PC-9 (cell line): ENCODE results near the gene NDUFB4. TPM values are rescaled to one million over a fixed set of nuclear protein-coding genes. Genes with fewer than 3 reads are reported as not detected.

Experiments
- BruUV-seq: library from RNA; stranded (reverse); fragments of 400-500 nt; replicated peaks from 2 replicates; lab custom pipeline; 2021; lab: Mats Ljungman, UMichigan
- CTCF ChIA-PET: fragments of 300-600 bp; sonication (Branson Sonifier 250); formaldehyde crosslinking; loops from one replicate; lab custom pipeline; 2022; ENCODE audit warnings: antibody characterized with exemption; lab: Charles Lee
- POLR2A ChIA-PET: fragments of 300-600 bp; sonication (Branson Sonifier 250); formaldehyde crosslinking; loops from one replicate; lab custom pipeline; 2022; ENCODE audit warnings: antibody characterized with exemption; ENCODE audit not compliant: unreplicated experiment; lab: Charles Lee
- DNase-seq, 2 experiments: peaks; one replicate each; pipeline versions ENCODE4 v3.0.0 to v3.0.0-alpha.2; 2015 to 2022; ENCODE audit warnings: mixed read lengths in 1 of 2
- H2AFZ ChIP-seq: fragments of 200-600 bp; sonication (generic); 2 replicates; pipeline ENCODE4 v1.8.1; 2017; ENCODE audit warnings: antibody characterized with exemption
- H3F3A ChIP-seq: fragments of 200-600 bp; sonication (generic); 2 replicates; pipeline ENCODE4 v1.8.1; 2017; ENCODE audit warnings: antibody characterized with exemption, mild to moderate bottlenecking, low read depth; ENCODE audit not compliant: insufficient read depth
- H3K27ac ChIP-seq: fragments of 200-600 bp; sonication (generic); 2 replicates; pipeline ENCODE4 v1.6.1; 2016; ENCODE audit warnings: mixed run types
- H3K27me3 ChIP-seq: fragments of 200-600 bp; sonication (generic); 2 replicates; pipeline ENCODE4 v1.6.1; 2016; ENCODE audit warnings: low read depth, mixed run types; ENCODE audit not compliant: insufficient read depth
- H3K36me3 ChIP-seq: fragments of 200-600 bp; sonication (generic); 2 replicates; pipeline ENCODE4 v1.6.1; 2016; ENCODE audit warnings: low read depth, mixed run types
- H3K4me1 ChIP-seq: fragments of 200-600 bp; sonication (generic); replicated peaks from 2 replicates; pipeline ENCODE4 v1.6.1; 2016; ENCODE audit warnings: mixed run types; ENCODE audit not compliant: insufficient read depth
- H3K4me2 ChIP-seq: fragments of 200-600 bp; sonication (generic); 2 replicates; pipeline ENCODE4 v1.6.1; 2017; ENCODE audit warnings: mixed run types
- H3K4me3 ChIP-seq: fragments of 200-600 bp; sonication (generic); 2 replicates; pipeline ENCODE4 v1.6.1; 2016; ENCODE audit warnings: mixed run types
- H3K79me2 ChIP-seq: fragments of 200-600 bp; sonication (generic); 2 replicates; pipeline ENCODE4 v1.6.1; 2017; ENCODE audit warnings: low read depth, mixed run types
- H3K9me2 ChIP-seq: fragments of 200-600 bp; sonication (generic); 2 replicates; pipeline ENCODE4 v1.8.1; 2017; ENCODE audit warnings: mild to moderate bottlenecking; ENCODE audit not compliant: insufficient read depth
- H3K9me3 ChIP-seq: fragments of 200-600 bp; sonication (generic); 2 replicates; pipeline ENCODE4 v1.8.1; 2016; ENCODE audit warnings: low read depth; ENCODE audit not compliant: insufficient read depth
- H4K20me1 ChIP-seq: fragments of 200-600 bp; sonication (generic); 2 replicates; pipeline ENCODE4 v1.8.1; 2017; ENCODE audit not compliant: insufficient read depth
- EZH2 ChIP-seq: fragments of 200-600 bp; sonication (generic); IDR thresholded peaks from 2 replicates; pipeline ENCODE4 v1.8.0; 2017; ENCODE audit warnings: antibody characterized with exemption, low read depth
- intact Hi-C: fragments of 100-400 bp; cut with micrococcal nuclease; formaldehyde crosslinking; loops from one replicate; pipeline ENCODE4 v1.10.0; 2022; ENCODE audit not compliant: unreplicated experiment
- total RNA-seq: library from RNA; stranded (reverse); gene quantifications from 2 replicates; pipeline ENCODE4 v1.2.3, GENCODE V29; 2021
- TF ChIP-seq, protein P1 (sequence below): fragments of 200-600 bp; sonication (generic); conservative IDR thresholded peaks from 2 replicates; pipeline ENCODE4 v1.6.1; 2017; ENCODE audit warnings: mixed run types, antibody characterized with exemption, mild to moderate bottlenecking, moderate library complexity

Gene NDUFB4
- total RNA-seq, 1 experiment from 2014 or later = 217 TPM

DNA sequence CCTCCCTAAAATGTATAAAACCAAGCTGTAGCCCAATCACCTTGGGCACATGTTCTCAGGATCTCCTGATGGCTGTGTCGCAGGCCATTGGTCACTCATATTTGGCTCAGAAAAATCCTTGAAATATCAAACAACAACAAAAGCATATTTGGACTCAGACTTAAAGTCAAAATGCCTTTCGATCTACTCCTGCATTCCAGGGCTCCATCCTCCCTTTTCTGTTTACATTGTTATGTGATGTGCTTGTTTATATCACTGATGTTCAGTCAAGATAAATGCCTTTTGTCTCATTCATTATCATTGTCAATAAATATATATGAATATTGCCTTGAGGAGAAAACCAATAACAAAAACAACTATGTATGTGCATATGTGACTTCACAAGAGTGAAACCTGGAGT lies 54.2 kb downstream of the NDUFB4 start:
- Histone ChIP-seq H3K27ac (no peak overlapping the region), H3K9me2 (no peaks in the 10 kb centered on the region), H3K27me3 (no peaks in the 10 kb centered on the region), H3K4me2 (no peak overlapping the region), H3K4me1 (no peaks in the 10 kb centered on the region), H3K36me3 (no peaks in the 10 kb centered on the region), H3F3A (no peaks in the 10 kb centered on the region), H2AFZ (no peak overlapping the region), H3K79me2 (no peaks in the 10 kb centered on the region), H3K9me3 (no peaks in the 10 kb centered on the region), H3K4me3 (no peak overlapping the region), H4K20me1 (no peaks in the 10 kb centered on the region)
- no peak for TF ChIP-seq EZH2
- TF ChIP-seq, protein P1, sequence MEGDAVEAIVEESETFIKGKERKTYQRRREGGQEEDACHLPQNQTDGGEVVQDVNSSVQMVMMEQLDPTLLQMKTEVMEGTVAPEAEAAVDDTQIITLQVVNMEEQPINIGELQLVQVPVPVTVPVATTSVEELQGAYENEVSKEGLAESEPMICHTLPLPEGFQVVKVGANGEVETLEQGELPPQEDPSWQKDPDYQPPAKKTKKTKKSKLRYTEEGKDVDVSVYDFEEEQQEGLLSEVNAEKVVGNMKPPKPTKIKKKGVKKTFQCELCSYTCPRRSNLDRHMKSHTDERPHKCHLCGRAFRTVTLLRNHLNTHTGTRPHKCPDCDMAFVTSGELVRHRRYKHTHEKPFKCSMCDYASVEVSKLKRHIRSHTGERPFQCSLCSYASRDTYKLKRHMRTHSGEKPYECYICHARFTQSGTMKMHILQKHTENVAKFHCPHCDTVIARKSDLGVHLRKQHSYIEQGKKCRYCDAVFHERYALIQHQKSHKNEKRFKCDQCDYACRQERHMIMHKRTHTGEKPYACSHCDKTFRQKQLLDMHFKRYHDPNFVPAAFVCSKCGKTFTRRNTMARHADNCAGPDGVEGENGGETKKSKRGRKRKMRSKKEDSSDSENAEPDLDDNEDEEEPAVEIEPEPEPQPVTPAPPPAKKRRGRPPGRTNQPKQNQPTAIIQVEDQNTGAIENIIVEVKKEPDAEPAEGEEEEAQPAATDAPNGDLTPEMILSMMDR = no peak
- ChIA-PET POLR2A (no interaction called here), CTCF (no interaction called here)
- DNase-seq = no peak
- intact Hi-C loops = no loop called here
- no TSS peak for BruUV-seq

Other genes starting within 250 kb of the NDUFB4 start
- gene LRRC58, start 247.0 kb upstream of the NDUFB4 start, total RNA-seq = 22.2 and 28.9 TPM in 2 replicates
- 225 and 256 TPM in 2 replicates for gene FSTL1, start 145.3 kb upstream of the NDUFB4 start, total RNA-seq
- 0.65 and 0.85 TPM in 2 replicates for gene HGD, start 85.9 kb downstream of the NDUFB4 start, total RNA-seq
- gene RABL3, start 146.2 kb downstream of the NDUFB4 start, total RNA-seq = 17.1 and 29.8 TPM in 2 replicates
- gene GTF2E1, start 146.4 kb downstream of the NDUFB4 start, total RNA-seq = 22.2 and 23.3 TPM in 2 replicates